ENCODE results near the gene ASCL2.

The ASCL2 gene

GRCh38 chr11:2235588-2236326, 34.6 kb downstream of the ASCL2 start:
- ChIA-PET POLR2A (no interaction called here), CTCF (no interaction called here)
- TF ChIP-seq NFRKB (IDR thresholded peaks at IDR 0.05) = no peak
- TF ChIP-seq SUZ12 (IDR thresholded peaks at IDR 0.05) = no peak
- TF ChIP-seq ZNF384 (IDR thresholded peaks at IDR 0.05) = no peak
- no peak for TF ChIP-seq SP1 (IDR thresholded peaks at IDR 0.05)
- TF ChIP-seq PKNOX1 (IDR thresholded peaks at IDR 0.05) = no peak
- no peak for TF ChIP-seq L3MBTL2 (conservative IDR thresholded peaks at IDR 0.05)
- no peak for TF ChIP-seq FOXA1 (IDR thresholded peaks at IDR 0.05)
- no peak for TF ChIP-seq LEF1 (IDR thresholded peaks at IDR 0.05; ENCODE audit: borderline replicate concordance)
- DNase-seq (ENCODE audit: extremely low spot score) = no peak

GRCh38 chr11:2234963-2235362, 35.4 kb downstream of the ASCL2 start:
- no peak for TF ChIP-seq BHLHE40 (IDR thresholded peaks at IDR 0.05; ENCODE audit: borderline replicate concordance)
- TF ChIP-seq ARNT (IDR thresholded peaks at IDR 0.05) = no peak
- TF ChIP-seq L3MBTL2 (conservative IDR thresholded peaks at IDR 0.05) = no peak
- TF ChIP-seq TARDBP (IDR thresholded peaks at IDR 0.05) = no peak
- TF ChIP-seq CTBP1 (IDR thresholded peaks at IDR 0.05; ENCODE audit: borderline replicate concordance) = no peak
- TF ChIP-seq ELF4 (IDR thresholded peaks at IDR 0.05) = no peak
- no peak for TF ChIP-seq FOXA1 (IDR thresholded peaks at IDR 0.05)
- no peak for TF ChIP-seq NFRKB (IDR thresholded peaks at IDR 0.05)
- no peak for TF ChIP-seq SUZ12 (IDR thresholded peaks at IDR 0.05)
- no peak for TF ChIP-seq SP1 (IDR thresholded peaks at IDR 0.05)
- ChIA-PET POLR2A (no interaction called here), CTCF (interaction anchor here (0.6 kb wide), 1 partner anchor 559 kb away, joined by 6 read pairs; no protein-coding TSS in a partner anchor)
- DNase-seq (ENCODE audit: extremely low spot score) = no peak

- POLR2A ChIA-PET = no interaction called here
- CTCF ChIA-PET = no interaction called here
- no peak for TF ChIP-seq NFRKB (IDR thresholded peaks at IDR 0.05)
- no peak for TF ChIP-seq LEF1 (IDR thresholded peaks at IDR 0.05; ENCODE audit: borderline replicate concordance)
- no peak for TF ChIP-seq BHLHE40 (IDR thresholded peaks at IDR 0.05; ENCODE audit: borderline replicate concordance)
- TF ChIP-seq FOXK2 (IDR thresholded peaks at IDR 0.05) = no peak
- TF ChIP-seq CTBP1 (IDR thresholded peaks at IDR 0.05; ENCODE audit: borderline replicate concordance) = no peak
- no peak for TF ChIP-seq ZNF384 (IDR thresholded peaks at IDR 0.05)
- DNase-seq (ENCODE audit: extremely low spot score) = no peak
Measured at GRCh38 chr11:2233693-2234455, 36.5 kb downstream of the ASCL2 start.

- ChIA-PET CTCF (no interaction called here), POLR2A (no interaction called here)
- no peak for TF ChIP-seq PKNOX1 (IDR thresholded peaks at IDR 0.05)
- no peak for TF ChIP-seq HDGF (IDR thresholded peaks at IDR 0.05; ENCODE audit: borderline replicate concordance)
- TF ChIP-seq ARNT (IDR thresholded peaks at IDR 0.05) = no peak
- TF ChIP-seq ELF4 (IDR thresholded peaks at IDR 0.05) = no peak
- no peak for TF ChIP-seq FOXA1 (IDR thresholded peaks at IDR 0.05)
- no peak for TF ChIP-seq TARDBP (IDR thresholded peaks at IDR 0.05)
- no peak for TF ChIP-seq LEF1 (IDR thresholded peaks at IDR 0.05; ENCODE audit: borderline replicate concordance)
- no peak for TF ChIP-seq SP1 (IDR thresholded peaks at IDR 0.05)
- TF ChIP-seq ZNF384 (IDR thresholded peaks at IDR 0.05) = no peak
- no peak for TF ChIP-seq BHLHE40 (IDR thresholded peaks at IDR 0.05; ENCODE audit: borderline replicate concordance)
- TF ChIP-seq NFRKB (IDR thresholded peaks at IDR 0.05) = no peak
- TF ChIP-seq L3MBTL2 (conservative IDR thresholded peaks at IDR 0.05) = no peak
- TF ChIP-seq SUZ12 (IDR thresholded peaks at IDR 0.05) = no peak
- TF ChIP-seq FOXM1 (IDR thresholded peaks at IDR 0.05; ENCODE audit: borderline replicate concordance) = no peak
- TF ChIP-seq CTBP1 (IDR thresholded peaks at IDR 0.05; ENCODE audit: borderline replicate concordance) = no peak
- DNase-seq (ENCODE audit: extremely low spot score) = no peak
Measured at GRCh38 chr11:2229713-2230297, 40.6 kb downstream of the ASCL2 start.

- CTCF ChIA-PET = no interaction called here
- TF ChIP-seq SUZ12 (IDR thresholded peaks at IDR 0.05) (no peak), PKNOX1 (IDR thresholded peaks at IDR 0.05) (no peak), BHLHE40 (IDR thresholded peaks at IDR 0.05; ENCODE audit: borderline replicate concordance) (no peak), FOXK2 (IDR thresholded peaks at IDR 0.05) (no peak), ZNF384 (IDR thresholded peaks at IDR 0.05) (no peak), FOXM1 (IDR thresholded peaks at IDR 0.05; ENCODE audit: borderline replicate concordance) (no peak), LEF1 (IDR thresholded peaks at IDR 0.05; ENCODE audit: borderline replicate concordance) (no peak)
- POLR2A ChIA-PET = no interaction called here
Measured at GRCh38 chr11:2224254-2224653, 46.1 kb downstream of the ASCL2 start.

GRCh38 chr11:2223153-2223794, 47.1 kb downstream of the ASCL2 start:
- DNase-seq (ENCODE audit: extremely low spot score) = no peak
- ChIA-PET POLR2A (no interaction called here), CTCF (no interaction called here)
- no peak for TF ChIP-seq FOXM1 (IDR thresholded peaks at IDR 0.05; ENCODE audit: borderline replicate concordance)
- TF ChIP-seq TARDBP (IDR thresholded peaks at IDR 0.05) = no peak
- no peak for TF ChIP-seq L3MBTL2 (conservative IDR thresholded peaks at IDR 0.05)
- TF ChIP-seq ZNF384 (IDR thresholded peaks at IDR 0.05) = no peak
- TF ChIP-seq NFRKB (IDR thresholded peaks at IDR 0.05) = no peak
- no peak for TF ChIP-seq ARNT (IDR thresholded peaks at IDR 0.05)
- TF ChIP-seq HDGF (IDR thresholded peaks at IDR 0.05; ENCODE audit: borderline replicate concordance) = no peak
- no peak for TF ChIP-seq SP1 (IDR thresholded peaks at IDR 0.05)
- TF ChIP-seq LEF1 (IDR thresholded peaks at IDR 0.05; ENCODE audit: borderline replicate concordance) = no peak
- no peak for TF ChIP-seq ELF4 (IDR thresholded peaks at IDR 0.05)
- no peak for TF ChIP-seq CTBP1 (IDR thresholded peaks at IDR 0.05; ENCODE audit: borderline replicate concordance)
- no peak for TF ChIP-seq FOXK2 (IDR thresholded peaks at IDR 0.05)
- no peak for TF ChIP-seq PKNOX1 (IDR thresholded peaks at IDR 0.05)
- TF ChIP-seq BHLHE40 (IDR thresholded peaks at IDR 0.05; ENCODE audit: borderline replicate concordance) = no peak

More at GRCh38 chr11:2224254-2224653, 46.1 kb downstream of the ASCL2 start:
- no peak for DNase-seq (ENCODE audit: extremely low spot score)
